H1 (cell line): Measurements from ENCODE around the gene KCNT1. TPM values are rescaled to one million over a fixed set of nuclear protein-coding genes. Genes with fewer than 3 reads are reported as not detected.

Experiments
- CTCF ChIA-PET: fragments of 300-600 bp; sonication (Branson Sonifier 250); formaldehyde crosslinking; loops from one replicate; lab custom pipeline; 2021; ENCODE audit not compliant: partially characterized antibody; lab: Charles Lee
- POLR2A ChIA-PET: fragments of 300-600 bp; sonication (Branson Sonifier 250); formaldehyde crosslinking; loops from one replicate; lab custom pipeline; 2021; ENCODE audit warnings: inconsistent platforms; ENCODE audit not compliant: partially characterized antibody; lab: Charles Lee
- DNase-seq, 2 experiments: peaks; one replicate each; pipeline versions ENCODE4 v3.0.0 to v3.0.0-alpha.2; 2010 to 2022; ENCODE audit warnings: low spot score in 2 of 2, low read depth in 1 of 2, mixed read lengths in 1 of 2
- FAIRE-seq: peaks from 2 replicates; lab custom pipeline; 2011; peaks lifted over from hg19 to GRCh38; lab: Jason Lieb, UNC
- H2AFZ ChIP-seq: 2 replicates; pipeline ENCODE4 v1.8.1; 2012; ENCODE audit warnings: low read length, inconsistent platforms
- H2AK5ac ChIP-seq: 2 replicates; pipeline ENCODE4 v1.6.1; 2013; ENCODE audit warnings: low read depth, low read length
- H2BK120ac ChIP-seq: replicated peaks from 2 replicates; pipeline ENCODE3; 2013; ENCODE audit warnings: low read depth, low read length, inconsistent platforms
- H2BK12ac ChIP-seq: 2 replicates; pipeline ENCODE4 v1.6.1; 2013; ENCODE audit warnings: low read depth, low read length
- H2BK15ac ChIP-seq: 2 replicates; pipeline ENCODE4 v1.6.1; 2013; ENCODE audit warnings: low read length
- H2BK20ac ChIP-seq: 2 replicates; pipeline ENCODE4 v1.6.1; 2013; ENCODE audit warnings: low read length
- H2BK5ac ChIP-seq: 2 replicates; pipeline ENCODE4 v1.6.1; 2013; ENCODE audit warnings: low read depth, low read length
- H3K14ac ChIP-seq: 2 replicates; pipeline ENCODE4 v1.6.1; 2013; ENCODE audit warnings: inconsistent platforms; ENCODE audit not compliant: insufficient read length
- H3K18ac ChIP-seq: 2 replicates; pipeline ENCODE4 v1.6.1; 2013; ENCODE audit warnings: low read length; ENCODE audit errors: extremely low read depth
- H3K23ac ChIP-seq: 2 replicates; pipeline ENCODE4 v1.6.1; 2013; ENCODE audit warnings: inconsistent platforms; ENCODE audit not compliant: insufficient read length
- H3K23me2 ChIP-seq: 2 replicates; pipeline ENCODE4 v1.6.1; 2013; ENCODE audit warnings: low read depth, low read length
- H3K27ac ChIP-seq: 2 replicates; pipeline ENCODE4 v1.6.1; 2011; ENCODE audit warnings: low read depth, low read length, inconsistent platforms
- H3K27me3 ChIP-seq, 4 experiments: replicated peaks in 1 of 4; 1 replicate in 1 of 4; 2 replicates in 3 of 4; pipeline versions ENCODE4 v1.6.1 to v1.8.1; 2011 to 2013; ENCODE audit warnings: low read length in 3 of 4, mild to moderate bottlenecking in 3 of 4, inconsistent platforms in 2 of 4, mixed read lengths in 2 of 4, moderate library complexity in 1 of 4; ENCODE audit not compliant: control insufficient read depth in 3 of 4, insufficient read depth in 3 of 4; ENCODE audit errors: extremely low read depth in 1 of 4
- H3K36me3 ChIP-seq, 4 experiments: 2 replicates each; pipeline versions ENCODE4 v1.6.1 to v1.8.1; 2011 to 2013; ENCODE audit warnings: mild to moderate bottlenecking in 4 of 4, low read length in 3 of 4, moderate library complexity in 2 of 4, control low read depth in 1 of 4, inconsistent platforms in 1 of 4; ENCODE audit not compliant: insufficient read depth in 4 of 4, control insufficient read depth in 2 of 4
- H3K4ac ChIP-seq: replicated peaks from 2 replicates; pipeline ENCODE3; 2013; ENCODE audit warnings: low read length, low read depth, mixed read lengths, inconsistent platforms; ENCODE audit not compliant: insufficient read length
- H3K4me1 ChIP-seq, 4 experiments: replicated peaks in 1 of 4; 1 replicate in 1 of 4; 2 replicates in 3 of 4; pipeline versions ENCODE4 v1.6.1 to v1.8.1; 2011 to 2013; ENCODE audit warnings: low read length in 3 of 4, inconsistent platforms in 2 of 4, mixed read lengths in 1 of 4; ENCODE audit not compliant: insufficient read depth in 4 of 4, control insufficient read depth in 3 of 4
- H3K4me2 ChIP-seq, 2 experiments: 2 replicates each; pipeline versions ENCODE4 v1.6.1 to v1.8.1; 2011 to 2013; ENCODE audit warnings: low read depth in 2 of 2, low read length in 2 of 2, control low read depth in 1 of 2, inconsistent platforms in 1 of 2, mild to moderate bottlenecking in 1 of 2; ENCODE audit not compliant: insufficient read depth in 1 of 2
- H3K4me3 ChIP-seq, 4 experiments: fragments of 200-600, 300-600 bp in 1 of 4; sonication (generic), shearing (Covaris generic), sonication (Bioruptor Twin) in 1 of 4; 2 replicates each; pipeline versions ENCODE4 v1.5.1 to v1.8.1; 2011 to 2016; ENCODE audit warnings: low read length in 4 of 4, low read depth in 3 of 4, control low read depth in 2 of 4, inconsistent platforms in 2 of 4, mild to moderate bottlenecking in 2 of 4, mixed read lengths in 1 of 4, moderate library complexity in 1 of 4; ENCODE audit not compliant: insufficient read depth in 2 of 4; ENCODE audit errors: extremely low read depth in 1 of 4
- H3K56ac ChIP-seq: replicated peaks from 2 replicates; pipeline ENCODE3; 2013; ENCODE audit warnings: low read depth, mild to moderate bottlenecking, mixed read lengths, low read length, inconsistent platforms; ENCODE audit not compliant: insufficient read length
- H3K79me1 ChIP-seq: 2 replicates; pipeline ENCODE4 v1.6.1; 2013; ENCODE audit warnings: low read depth, low read length, control low read depth
- H3K79me2 ChIP-seq, 2 experiments: 2 replicates each; pipeline versions ENCODE4 v1.6.1 to v1.8.1; 2012 to 2013; ENCODE audit warnings: low read length in 2 of 2, mild to moderate bottlenecking in 2 of 2, inconsistent platforms in 1 of 2; ENCODE audit not compliant: insufficient read depth in 2 of 2, control insufficient read depth in 1 of 2
- H3K9ac ChIP-seq, 4 experiments: replicated peaks in 1 of 4; 1 replicate in 1 of 4; 2 replicates in 3 of 4; pipeline versions ENCODE4 v1.6.1 to v1.8.1; 2011 to 2013; ENCODE audit warnings: low read depth in 3 of 4, low read length in 3 of 4, control low read depth in 2 of 4, mild to moderate bottlenecking in 2 of 4, moderate library complexity in 2 of 4, inconsistent platforms in 1 of 4; ENCODE audit errors: extremely low read depth in 1 of 4
- H3K9me3 ChIP-seq, 2 experiments: 2 replicates each; pipeline versions ENCODE4 v1.6.1 to v1.8.1; 2012 to 2013; ENCODE audit warnings: mild to moderate bottlenecking in 2 of 2, moderate library complexity in 2 of 2, control low read depth in 1 of 2, inconsistent platforms in 1 of 2, low read depth in 1 of 2, low read length in 1 of 2, mixed read lengths in 1 of 2; ENCODE audit not compliant: insufficient read depth in 2 of 2
- H4K20me1 ChIP-seq, 2 experiments: replicated peaks in 1 of 2; 2 replicates each; pipeline versions ENCODE3 to v1.8.1; 2011 to 2013; ENCODE audit warnings: inconsistent platforms in 2 of 2, low read length in 2 of 2, mild to moderate bottlenecking in 1 of 2; ENCODE audit not compliant: insufficient read depth in 2 of 2, control insufficient read depth in 1 of 2
- H4K5ac ChIP-seq: 2 replicates; pipeline ENCODE4 v1.6.1; 2013; ENCODE audit warnings: low read length, low read depth, mixed read lengths, inconsistent platforms; ENCODE audit not compliant: insufficient read length
- H4K8ac ChIP-seq: 2 replicates; pipeline ENCODE4 v1.8.0; 2013; ENCODE audit warnings: mild to moderate bottlenecking, moderate library complexity, low read length, inconsistent platforms; ENCODE audit not compliant: insufficient read depth; ENCODE audit errors: extremely low read depth
- H4K91ac ChIP-seq: replicated peaks from 2 replicates; pipeline ENCODE3; 2013; ENCODE audit warnings: low read length, mixed read lengths, inconsistent platforms; ENCODE audit not compliant: insufficient read length
- CTBP2 ChIP-seq: IDR thresholded peaks from 2 replicates; pipeline ENCODE4 v1.7.0; 2011; ENCODE audit warnings: borderline replicate concordance, mild to moderate bottlenecking, moderate library complexity, mixed read lengths, low read length; ENCODE audit not compliant: insufficient read depth, insufficient read length
- E2F6 ChIP-seq: IDR thresholded peaks from 2 replicates; pipeline ENCODE4 v1.6.1; 2012; ENCODE audit warnings: inconsistent platforms
- KDM4A ChIP-seq: IDR thresholded peaks from one replicate; pipeline ENCODE4 v1.7.1; 2012; ENCODE audit warnings: low read depth, mild to moderate bottlenecking, moderate library complexity, low read length, inconsistent platforms; ENCODE audit not compliant: severe bottlenecking
- MAX ChIP-seq: IDR thresholded peaks from 2 replicates; pipeline ENCODE4 v1.6.1; 2012; ENCODE audit warnings: inconsistent platforms
- WGBS, 2 experiments: shearing (Covaris generic) in 1 of 2; methylation state at CpG; one replicate each; pipeline versions ENCODE4 v1.1.6 to v1.1.7; 2013 to 2015; ENCODE audit warnings: low lambda C conversion rate in 2 of 2, mixed read lengths in 2 of 2, inconsistent platforms in 1 of 2, low coverage in 1 of 2, missing lambda C conversion rate in 1 of 2; ENCODE audit not compliant: insufficient replicate concordance in 2 of 2, insufficient coverage in 1 of 2, insufficient read length in 1 of 2; ENCODE audit errors: extremely low coverage in 1 of 2, missing lambda C conversion rate in 1 of 2; 5-methylcytosine and 5-hydroxymethylcytosine counted together
- polyA plus RNA-seq, 7 experiments: library from polyadenylated mRNA; depleted of rRNA in 3 of 7; stranded (reverse) in 5 of 7; unstranded in 2 of 7; fragments of >200 nt in 5 of 7; fragments of 200-250 nt in 2 of 7; gene quantifications; 1 replicate in 5 of 7; 2 replicates in 1 of 7; 4 replicates in 1 of 7; pipeline versions ENCODE4 v1.2.1 to v1.2.3, GENCODE V29; 2011 to 2013; ENCODE audit warnings: missing spikeins in 2 of 7, mixed read lengths in 2 of 7
- total RNA-seq: library from RNA; stranded (reverse); fragmentation: NEBNext Ultra II Directional; extraction: Animal tissue kit (Norgen Biotek cat#: 25700); gene quantifications from 2 replicates; pipeline ENCODE4 v1.2.1, GENCODE V29; 2021

The KCNT1 gene
- total and polyA plus RNA-seq, 2 of the 8 experiments (the other 6 are each of a cell fraction or from before 2014, with no cell fraction given), result 0.13 to 0.20 TPM

DNA sequence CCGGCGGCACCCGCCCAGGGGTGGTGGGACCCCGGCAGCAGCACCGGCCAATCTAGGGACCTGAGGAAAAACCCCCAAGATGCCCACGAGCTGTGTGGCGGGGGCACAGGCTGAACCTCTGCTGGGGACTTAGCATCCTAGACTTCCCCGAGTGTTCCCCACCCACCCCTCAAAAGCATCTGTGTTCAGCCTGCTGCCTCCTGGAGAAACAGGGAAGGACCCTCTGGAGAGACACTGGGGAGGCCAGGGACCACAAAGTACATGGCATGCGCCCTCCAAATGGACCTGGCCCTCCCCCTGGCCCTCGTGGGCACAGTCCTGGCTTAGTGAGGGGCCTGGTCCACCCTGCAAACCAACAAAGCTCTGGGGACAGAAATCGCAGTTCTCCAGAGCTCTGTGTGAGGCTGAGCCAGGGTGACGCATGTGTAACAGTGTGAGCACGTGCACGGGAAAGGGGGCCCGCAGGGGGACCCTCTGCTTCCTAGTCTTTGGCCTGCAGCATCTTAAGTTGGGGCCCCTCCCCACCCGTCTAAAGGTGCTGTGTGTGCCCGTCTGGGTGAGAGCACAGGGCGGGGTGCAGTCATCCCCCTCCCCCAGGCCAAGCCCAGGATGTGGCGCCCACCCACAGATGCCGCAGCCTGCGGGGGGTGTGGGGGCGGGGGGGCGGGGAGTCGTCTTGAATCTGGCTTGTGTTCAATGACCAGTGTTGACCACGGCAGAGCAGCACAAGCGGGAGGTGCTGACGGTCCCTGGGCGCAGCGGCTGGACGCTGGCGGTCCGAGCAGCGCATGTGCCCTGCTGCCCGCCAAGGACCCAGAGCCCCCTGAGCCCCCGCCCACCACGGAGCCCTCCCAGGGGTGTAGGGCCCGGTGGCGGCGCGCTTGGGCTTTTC lies 672 bp upstream of the KCNT1 start:
- no peak for FAIRE-seq
- Histone ChIP-seq H3K23ac (no peak overlapping the region), H2BK12ac (0 out of 2 replicates have a peak overlapping the region, but pooled peaks have one; percentile 17), H3K4ac (no peak overlapping the region), H3K56ac (no peak overlapping the region), H3K4me2 (peak overlapping the region; percentile 40 to 69), H2BK20ac (no peak overlapping the region), H2BK15ac (no peak overlapping the region), H3K14ac (no peak overlapping the region), H4K8ac (peak overlapping the region; percentile 54), H3K27ac (no peak overlapping the region), H3K23me2 (peaks cover 3% of the 10 kb centered on the region; the same call in 1 of the 2 replicates), H4K5ac (peak overlapping the region; percentile 10), H3K18ac (no peak overlapping the region; the same call in 1 of the 2 replicates), H3K27me3 (peaks cover 0 to 14% (median 4%) of the 10 kb centered on the region in 4 experiments; a peak in 4 of 7 replicates), H3K79me1 (no peaks in the 10 kb centered on the region), H4K91ac (no peak overlapping the region), H2AFZ (no peak overlapping the region; the same call in 1 of the 2 replicates), H3K9me3 (no peaks in the 10 kb centered on the region), H2AK5ac (no peak overlapping the region), H3K4me3 (peak overlapping the region; percentile 30 to 62 (median 34); a peak in 5 of 8 replicates), H2BK5ac (no peak overlapping the region), H3K9ac (no peak overlapping the region; a peak in 1 of 7 replicates), H3K36me3 (no peaks in the 10 kb centered on the region), H4K20me1 (peaks cover 0 to 2% of the 10 kb centered on the region in 2 experiments), H3K4me1 (peaks cover 0 to 15% (median under 1%) of the 10 kb centered on the region in 4 experiments; a peak in 2 of 7 replicates), H3K79me2 (no peaks in the 10 kb centered on the region), H2BK120ac (no peak overlapping the region)
- ChIA-PET POLR2A (interaction anchor here (0.8 kb wide), 1 partner anchor 89 kb away, joined by 3 read pairs; no protein-coding TSS in a partner anchor), CTCF (interaction anchor here (0.8 to 2.3 kb wide), 5 partner anchors 8 to 91 kb away, joined by 3 to 12 read pairs (median 3); no protein-coding TSS in a partner anchor)
- DNase-seq, result no peak
- TF ChIP-seq KDM4A (peak; percentile 22), MAX (0 out of 2 replicates have a peak, but pooled peaks have one; percentile 5), CTBP2 (no peak), E2F6 (no peak; the same call in 1 of the 2 replicates)
- 70% methylated on average over 16 of the region's 40 CpGs; no CpG with 5 or more reads in 1 of the 2 experiments for WGBS, 2 experiments
